Right renal pelvis (tissue), 4 donors: ENCODE measurements around the gene UBE2Q1. TPM values are rescaled to one million over a fixed set of nuclear protein-coding genes. Genes with fewer than 3 reads are reported as not detected.

Experiments used
- DNase-seq, 4 donors: peaks; one replicate each; pipeline ENCODE4 v3.0.0-alpha.2; 2013; ENCODE audit warnings: low read depth in 4 of 4, low spot score in 3 of 4, missing footprints in 1 of 4
- polyA plus RNA-seq, 4 donors: library from polyadenylated mRNA; unstranded; fragments of 120-200 nt; gene quantifications; one replicate each; pipeline ENCODE4 v1.2.1, GENCODE V29; 2013; ENCODE audit not compliant: insufficient read length in 4 of 4

The UBE2Q1 gene
- polyA plus RNA-seq, 4 donors, result 110 to 134 (median 121) TPM

GRCh38 chr1:154578058-154578418 lies 19.6 kb upstream of the UBE2Q1 start:
- DNase-seq, result no peak

- DNase-seq, result no peak
Measured at GRCh38 chr1:154577346-154578057, 19.0 kb upstream of the UBE2Q1 start.

- no peak for DNase-seq
Measured at GRCh38 chr1:154575951-154576566, 17.6 kb upstream of the UBE2Q1 start.

- DNase-seq, result no peak
Measured at GRCh38 chr1:154575147-154575927, 16.9 kb upstream of the UBE2Q1 start.

- DNase-seq, result no peak
Measured at GRCh38 chr1:154574716-154575115, 16.3 kb upstream of the UBE2Q1 start.

GRCh38 chr1:154573168-154573510 lies 14.7 kb upstream of the UBE2Q1 start:
- DNase-seq, result no peak

GRCh38 chr1:154572468-154573167 lies 14.2 kb upstream of the UBE2Q1 start:
- no peak for DNase-seq

GRCh38 chr1:154571964-154572288 lies 13.5 kb upstream of the UBE2Q1 start:
- DNase-seq, result no peak

- DNase-seq, result no peak
Measured at GRCh38 chr1:154571244-154571963, 12.9 kb upstream of the UBE2Q1 start.

GRCh38 chr1:154568157-154568815 lies 9.8 kb upstream of the UBE2Q1 start:
- no peak for DNase-seq

- peak; percentile 30 to 66 (median 54) for DNase-seq
Measured at GRCh38 chr1:154567386-154568156, 9.1 kb upstream of the UBE2Q1 start, which contains the start of gene CHRNB2. CHRNB2 (plus strand) TSS chr1:154567778; CDS start chr1:154568045, 267 bp downstream.

- DNase-seq, result no peak
Measured at GRCh38 chr1:154565876-154566275, 7.4 kb upstream of the UBE2Q1 start.

- peak; percentile 83 to 87 (median 84) for DNase-seq
Measured at GRCh38 chr1:154559466-154560044, 1.1 kb upstream of the UBE2Q1 start.

GRCh38 chr1:154558720-154559465 lies 431 bp upstream of the UBE2Q1 start:
- peak; percentile 94 to 98 (median 96) for DNase-seq

GRCh38 chr1:154557248-154557938 lies 1.1 kb downstream of the UBE2Q1 start:
- no peak for DNase-seq

GRCh38 chr1:154556422-154556821 lies 2.0 kb downstream of the UBE2Q1 start:
- DNase-seq, result no peak
